HG03520 (cell line): ENCODE data around the gene TRAF7.

Experiments
- ATAC-seq: cut with Tn5 transposase; IDR thresholded peaks from one replicate; pipeline ENCODE4 v1.9.1; 2021; ENCODE audit warnings: mild to moderate bottlenecking, moderate library complexity; ENCODE audit not compliant: unreplicated experiment

TRAF7 gene

GRCh38 chr16:2180962-2181923 is 25.7 kb downstream of the TRAF7 start:
- no peak for ATAC-seq

DNA sequence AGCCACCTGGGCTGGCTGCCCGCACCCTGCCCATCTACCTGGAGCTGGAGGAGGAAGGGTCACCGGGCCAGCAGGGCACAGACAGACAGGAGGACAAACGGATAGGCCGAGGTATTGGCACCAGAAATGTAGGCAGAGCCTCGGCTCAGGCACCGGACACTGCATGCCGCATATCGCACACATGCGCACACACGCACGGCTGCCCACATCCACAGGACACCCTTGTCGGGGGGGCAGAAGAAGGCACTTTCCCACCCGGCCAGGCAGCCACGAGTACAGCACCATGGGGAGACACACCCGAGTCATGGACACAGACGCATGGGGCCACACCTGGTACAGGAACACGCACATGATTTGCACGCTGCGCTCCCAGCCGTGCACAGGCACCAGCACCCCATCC is 26.4 kb downstream of the TRAF7 start:
- no peak for ATAC-seq

DNA sequence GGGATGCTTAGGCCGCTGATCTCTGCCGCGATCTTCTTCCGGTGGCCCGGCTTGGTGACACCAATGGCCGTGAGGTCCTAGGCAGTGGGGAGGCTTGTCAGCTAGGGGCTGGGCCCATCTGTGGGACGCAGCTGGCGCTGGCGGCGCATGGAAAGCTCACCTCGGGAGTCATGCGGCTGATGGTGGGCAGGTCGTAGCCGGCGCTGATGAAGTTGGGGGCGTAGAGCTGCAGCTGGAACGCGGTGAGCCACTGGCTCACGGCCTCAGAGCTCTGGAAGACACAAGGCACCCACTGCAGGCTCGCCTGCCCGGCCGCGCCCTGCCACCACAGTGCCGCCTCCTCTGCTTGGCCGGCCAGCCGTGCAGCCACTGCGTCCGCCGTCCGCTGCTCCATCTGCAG is 28.1 kb downstream of the TRAF7 start:
- no peak for ATAC-seq

DNA sequence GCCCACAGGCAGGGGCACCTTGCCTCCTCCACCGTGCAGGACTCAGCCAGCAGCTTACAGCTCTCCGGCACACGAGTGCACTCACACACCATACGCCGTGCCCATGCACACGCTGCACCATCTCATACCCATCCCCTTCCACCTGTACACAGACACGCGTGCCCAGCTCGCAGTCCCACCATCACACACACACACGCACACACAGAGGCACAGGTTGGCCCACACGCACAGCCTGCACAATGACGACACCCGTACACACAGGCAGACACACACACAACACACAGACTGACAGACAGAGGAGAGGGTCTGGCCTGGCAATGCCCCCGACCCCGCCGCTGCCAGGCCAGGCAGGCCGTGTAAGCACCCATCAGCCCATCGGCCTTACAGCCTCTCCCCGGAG is 28.8 kb downstream of the TRAF7 start:
- ATAC-seq, result no peak

DNA sequence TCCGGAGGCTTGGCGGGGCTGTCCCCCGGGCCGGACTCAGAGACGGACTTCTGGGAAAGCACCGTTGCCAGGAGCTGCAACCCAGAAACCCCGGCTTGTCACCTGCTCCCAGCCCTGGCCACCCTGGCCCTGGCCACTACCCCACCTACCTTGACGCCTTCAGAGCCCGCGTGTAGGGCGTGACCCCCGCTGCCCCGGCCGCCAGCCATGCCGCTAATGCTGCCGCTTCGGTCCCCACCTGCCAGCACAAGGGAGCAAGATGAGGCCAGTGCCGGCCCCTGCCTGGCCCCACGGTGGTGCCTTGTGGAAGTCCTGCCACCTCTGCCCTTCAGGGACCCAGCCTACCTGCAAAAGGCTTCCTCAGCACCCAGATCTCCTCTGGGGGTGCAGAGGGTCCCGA is 29.4 kb downstream of the TRAF7 start:
- no peak for ATAC-seq

GRCh38 chr16:2186064-2186463 is 30.5 kb downstream of the TRAF7 start:
- no peak for ATAC-seq

DNA sequence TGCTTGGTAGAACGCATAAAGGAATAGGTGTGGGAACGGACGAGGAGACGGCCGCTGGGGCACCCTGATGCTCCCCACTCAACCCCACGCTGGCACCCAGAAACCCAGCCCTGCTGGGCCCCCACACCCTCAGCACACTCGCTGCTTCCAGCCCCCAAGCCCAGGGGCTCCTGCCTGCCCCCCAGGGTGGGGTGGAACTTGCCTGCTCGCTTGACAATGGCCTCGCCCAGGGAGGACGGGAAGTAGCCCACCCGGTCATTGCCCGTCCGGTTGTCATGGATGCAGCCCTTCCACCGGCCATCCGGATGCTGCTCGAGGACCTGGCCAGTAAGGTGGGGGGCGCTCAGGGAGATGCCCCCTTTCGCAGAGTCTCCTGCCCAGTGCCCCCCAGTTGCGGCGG is 30.9 kb downstream of the TRAF7 start:
- no peak for ATAC-seq

GRCh38 chr16:2187212-2187611 is 31.6 kb downstream of the TRAF7 start:
- ATAC-seq, result no peak

GRCh38 chr16:2188395-2188794 is 32.8 kb downstream of the TRAF7 start:
- ATAC-seq, result no peak

DNA sequence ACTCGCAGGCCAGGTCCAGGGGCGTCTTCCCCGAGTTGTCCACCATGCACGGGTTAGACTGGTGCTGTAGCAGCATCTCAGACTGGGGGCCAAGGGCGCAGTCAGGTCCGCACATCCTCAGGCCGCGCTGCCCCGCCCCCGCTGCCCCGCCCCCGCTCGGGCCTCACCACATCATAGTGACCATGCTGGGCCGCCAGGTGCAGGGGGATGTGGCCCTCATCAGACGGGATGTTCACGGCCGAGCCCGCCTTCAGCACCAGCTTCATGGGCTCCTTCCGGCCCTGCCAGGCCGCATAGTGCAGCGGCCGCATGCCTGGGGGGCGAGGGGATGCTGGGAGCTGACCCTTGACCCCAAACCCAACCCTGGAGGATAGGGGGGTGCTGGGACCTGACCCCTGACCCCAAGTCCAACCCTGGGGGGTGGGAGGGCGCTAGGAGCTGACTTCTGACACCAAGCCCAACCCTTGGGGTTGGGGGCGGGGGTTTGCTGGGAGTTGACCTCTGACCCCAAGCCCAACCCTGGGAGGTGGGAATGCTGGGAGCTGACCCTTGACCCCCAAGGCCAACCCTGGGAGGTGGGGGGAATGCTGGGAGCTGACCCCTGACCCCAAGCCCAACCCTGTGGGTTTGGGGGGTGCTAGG is 33.8 kb downstream of the TRAF7 start:
- ATAC-seq, result no peak

- no peak for ATAC-seq
Observed at GRCh38 chr16:2190002-2190658, 34.5 kb downstream of the TRAF7 start.

DNA sequence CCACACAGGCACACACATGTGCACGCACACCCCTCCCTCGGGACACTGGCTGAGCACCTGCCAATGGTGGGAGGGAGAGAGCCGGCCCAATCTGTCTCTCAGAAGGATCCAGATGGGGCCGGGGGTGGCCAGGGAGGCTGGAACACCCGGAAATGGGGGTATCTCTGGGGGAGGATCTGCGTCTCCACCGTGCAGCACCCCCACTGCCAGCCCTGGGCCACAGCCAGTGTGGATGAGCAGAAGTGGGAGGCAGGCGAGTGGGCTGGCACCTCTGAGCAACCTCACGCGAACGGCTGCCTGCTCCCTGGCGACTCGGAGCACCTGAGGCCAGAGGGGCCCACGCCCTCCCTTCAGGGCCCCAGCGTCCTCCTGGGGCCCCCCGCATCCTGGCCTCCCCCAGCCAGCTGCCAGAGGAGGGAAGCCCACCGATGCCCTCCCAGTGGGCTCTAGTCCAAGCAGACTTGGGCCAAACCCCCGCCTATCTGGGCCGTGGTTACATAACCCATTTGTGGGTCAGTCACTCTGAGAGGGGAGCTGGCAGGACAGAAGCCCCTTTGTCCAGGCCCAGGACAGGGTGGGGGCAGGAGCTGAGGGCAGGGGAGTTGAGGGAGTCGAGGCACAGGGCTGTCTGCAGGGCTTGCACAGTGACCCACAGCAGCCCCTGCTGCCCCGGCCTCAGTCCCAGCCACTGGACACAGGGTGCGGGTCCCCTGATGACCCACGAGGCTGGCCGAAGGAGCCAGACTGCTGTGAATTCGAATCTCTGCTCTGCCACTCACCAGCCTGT is 35.3 kb downstream of the TRAF7 start:
- no peak for ATAC-seq

GRCh38 chr16:2191446-2191706 is 35.8 kb downstream of the TRAF7 start:
- ATAC-seq, result no peak

DNA sequence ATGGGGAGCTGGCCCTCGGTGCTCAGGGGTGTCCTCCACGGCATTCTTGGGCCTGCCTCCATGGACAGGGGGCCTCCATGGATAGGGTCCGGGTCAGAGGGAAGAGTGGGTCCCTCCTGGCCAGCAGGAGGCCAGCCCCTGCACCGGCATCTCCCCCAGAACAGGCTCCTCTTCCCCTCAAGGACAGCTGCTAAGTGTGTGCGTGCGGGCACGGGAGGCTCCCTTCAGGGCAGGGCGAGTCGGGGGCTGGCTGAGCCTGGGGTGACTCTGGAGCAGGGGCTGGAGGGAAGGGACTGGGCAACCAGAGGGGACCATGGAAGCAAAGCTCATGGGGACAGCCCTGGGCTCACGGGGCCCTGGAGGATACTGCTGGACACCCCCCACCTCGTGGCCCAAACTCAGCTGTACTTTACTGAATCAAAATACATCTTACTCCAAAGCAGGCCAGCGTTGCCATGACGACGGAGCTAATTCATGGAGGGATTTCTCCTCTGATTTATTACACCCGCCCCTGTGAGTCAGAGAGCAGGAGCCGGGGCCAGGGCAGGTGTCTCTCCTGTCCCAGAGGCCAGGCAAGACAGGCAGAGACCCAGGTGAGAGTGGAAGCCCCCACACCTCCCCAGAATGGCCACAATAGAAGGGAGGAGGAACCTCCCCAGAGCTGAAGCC is 38.7 kb downstream of the TRAF7 start:
- no peak for ATAC-seq

DNA sequence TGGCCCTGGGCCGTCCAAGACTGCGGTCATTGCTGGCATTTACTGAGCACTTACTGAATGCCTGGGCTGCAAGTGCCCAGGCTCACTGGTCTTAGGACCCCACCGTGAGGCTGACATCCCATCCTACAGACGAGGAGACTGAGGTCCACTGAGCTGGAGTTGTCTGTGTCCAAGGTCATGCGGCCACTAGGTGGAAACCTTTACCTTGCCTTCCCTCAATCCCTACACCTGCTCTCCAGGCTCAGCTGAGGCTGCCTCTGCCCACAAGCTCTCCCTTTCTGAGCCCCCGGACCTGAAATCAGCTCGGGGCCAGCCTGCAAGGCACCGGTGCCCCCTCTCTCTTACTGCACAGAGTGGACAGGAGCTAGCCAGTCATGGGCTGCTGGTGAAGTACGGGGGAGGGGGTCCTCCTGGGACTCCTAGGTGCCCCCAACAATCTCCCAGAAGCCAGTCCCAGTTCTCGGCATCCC is 39.3 kb downstream of the TRAF7 start:
- ATAC-seq, result no peak

- ATAC-seq, result no peak
Observed at GRCh38 chr16:2195322-2196161, 40.0 kb downstream of the TRAF7 start.

DNA sequence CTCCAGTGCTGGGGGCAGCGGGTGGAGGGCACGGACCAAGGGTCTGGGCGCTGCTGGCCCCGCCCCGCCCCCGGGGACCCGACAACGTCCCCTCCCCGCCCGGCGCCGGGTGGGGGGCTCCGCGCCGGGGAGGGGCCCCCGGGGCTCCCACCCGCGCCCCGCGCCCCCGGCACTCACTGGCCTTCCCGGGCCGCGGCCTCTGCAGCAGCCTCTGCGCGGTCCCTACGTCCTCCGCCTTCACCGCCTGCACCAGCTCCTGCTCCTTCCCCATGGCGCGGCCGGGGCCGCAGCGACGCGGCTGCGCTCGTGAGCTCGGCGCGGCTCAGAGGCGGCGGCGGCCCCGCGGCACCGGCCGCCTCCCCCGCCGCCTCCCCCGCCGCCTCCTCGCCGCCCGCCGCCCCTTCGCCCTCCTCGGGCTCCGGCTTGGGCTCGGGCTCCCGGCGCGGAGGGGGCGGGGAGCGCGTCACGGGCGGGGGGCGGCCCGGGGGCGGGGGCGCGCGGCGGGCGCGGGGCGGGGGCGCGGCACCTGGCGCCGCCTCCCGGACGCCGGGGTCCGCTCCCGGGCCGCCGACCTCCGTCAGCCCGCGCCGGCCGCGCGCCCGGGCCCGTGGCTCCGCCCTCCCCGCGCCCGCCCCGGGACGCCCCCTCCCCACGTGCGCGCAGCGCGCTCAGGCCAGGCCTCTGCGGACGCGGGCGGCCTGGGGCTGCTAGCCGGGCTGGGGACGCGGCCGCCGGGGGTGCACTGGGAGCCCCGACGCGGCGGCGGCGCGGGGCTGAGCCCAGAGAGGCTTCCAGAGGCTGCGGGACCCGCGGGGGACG is 40.8 kb downstream of the TRAF7 start, which contains the start of gene CASKIN1:
Gene CASKIN1 (minus strand): TSS at position 444 of the 819 bp plus-strand sequence. CDS start 173 bp downstream, at position 271.
- no peak for ATAC-seq

DNA sequence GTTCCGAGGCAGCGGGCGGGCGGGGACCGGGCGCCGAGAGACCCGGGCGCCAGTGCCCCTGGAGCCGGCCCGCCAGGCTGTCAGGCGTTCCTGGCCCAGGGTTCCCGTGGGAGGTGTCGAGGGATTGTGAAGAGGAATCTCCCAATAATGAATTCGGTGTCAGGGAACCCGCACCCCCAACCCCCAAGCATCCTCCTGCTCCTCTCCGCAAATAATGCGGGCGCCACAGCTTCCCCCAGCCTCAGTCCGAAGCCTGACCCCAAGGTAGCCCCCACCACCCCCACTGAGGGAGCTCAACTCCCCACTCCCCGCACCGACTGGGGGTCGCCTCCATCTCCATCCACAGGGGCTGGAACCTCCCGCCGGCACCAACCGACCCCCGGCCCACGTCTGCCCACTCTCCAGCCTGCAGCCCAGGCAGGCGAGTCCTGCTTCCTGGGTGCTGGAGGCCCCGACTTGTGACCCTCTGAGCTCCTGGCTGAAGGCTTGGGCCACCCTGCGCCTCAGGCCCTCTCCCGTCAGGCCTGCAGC is 41.5 kb downstream of the TRAF7 start:
- ATAC-seq, result no peak
